GM18873 (cell line): Measurements from ENCODE around the gene CENPT.

Source experiments
- ATAC-seq: cut with Tn5 transposase; IDR thresholded peaks from one replicate; pipeline ENCODE4 v1.9.1; 2021; ENCODE audit warnings: mild to moderate bottlenecking, moderate library complexity, moderate number of reproducible peaks; ENCODE audit not compliant: unreplicated experiment, low FRiP score

Gene CENPT

GRCh38 chr16:67779256-67780014 is 68.1 kb downstream of the CENPT start:
- ATAC-seq = no peak
